Activated CD4-positive, alpha-beta memory T cell treated with anti-CD3 and anti-CD28 coated beads for 36 hours (primary cell): ENCODE data around the gene HOXC10. TPM values are rescaled to one million over a fixed set of nuclear protein-coding genes. Genes with fewer than 3 reads are reported as not detected.

Source experiments
- CTCF ChIA-PET: fragments of 350-600 bp; sonication (Branson Sonifier 250); formaldehyde crosslinking; loops from one replicate; lab custom pipeline; 2021; ENCODE audit warnings: antibody characterized with exemption, inconsistent platforms; lab: Charles Lee
- POLR2A ChIA-PET: fragments of 350-600 bp; sonication (Branson Sonifier 250); formaldehyde crosslinking; loops from one replicate; lab custom pipeline; 2021; ENCODE audit warnings: antibody characterized with exemption; lab: Charles Lee
- DNase-seq: peaks from one replicate; pipeline ENCODE4 v3.0.0-alpha.2; 2020
- H3K27ac Mint-ChIP-seq: one replicate; pipeline ENCODE4 v1.8.0; 2021; ENCODE audit warnings: mixed read lengths
- H3K27me3 Mint-ChIP-seq: one replicate; pipeline ENCODE4 v1.8.0; 2021; ENCODE audit warnings: mixed read lengths
- H3K36me3 Mint-ChIP-seq: one replicate; pipeline ENCODE4 v1.8.0; 2021; ENCODE audit warnings: mixed read lengths
- H3K4me1 Mint-ChIP-seq: one replicate; pipeline ENCODE4 v1.8.0; 2021; ENCODE audit warnings: low read depth, mixed read lengths
- H3K4me3 Mint-ChIP-seq: one replicate; pipeline ENCODE4 v1.8.0; 2021; ENCODE audit warnings: mild to moderate bottlenecking, mixed read lengths
- H3K9me3 Mint-ChIP-seq: one replicate; pipeline ENCODE4 v1.8.0; 2021; ENCODE audit warnings: mixed read lengths
- intact Hi-C: fragments of 100-400 bp; cut with micrococcal nuclease; formaldehyde crosslinking; loops from one replicate; pipeline ENCODE4 v1.15.1; 2023
- total RNA-seq, 2 experiments: library from RNA; stranded (reverse); gene quantifications; one replicate each; pipeline ENCODE4 v1.2.3, GENCODE V29; 2021

Gene HOXC10
- total RNA-seq, 2 experiments from 2014 or later = not detected

DNA sequence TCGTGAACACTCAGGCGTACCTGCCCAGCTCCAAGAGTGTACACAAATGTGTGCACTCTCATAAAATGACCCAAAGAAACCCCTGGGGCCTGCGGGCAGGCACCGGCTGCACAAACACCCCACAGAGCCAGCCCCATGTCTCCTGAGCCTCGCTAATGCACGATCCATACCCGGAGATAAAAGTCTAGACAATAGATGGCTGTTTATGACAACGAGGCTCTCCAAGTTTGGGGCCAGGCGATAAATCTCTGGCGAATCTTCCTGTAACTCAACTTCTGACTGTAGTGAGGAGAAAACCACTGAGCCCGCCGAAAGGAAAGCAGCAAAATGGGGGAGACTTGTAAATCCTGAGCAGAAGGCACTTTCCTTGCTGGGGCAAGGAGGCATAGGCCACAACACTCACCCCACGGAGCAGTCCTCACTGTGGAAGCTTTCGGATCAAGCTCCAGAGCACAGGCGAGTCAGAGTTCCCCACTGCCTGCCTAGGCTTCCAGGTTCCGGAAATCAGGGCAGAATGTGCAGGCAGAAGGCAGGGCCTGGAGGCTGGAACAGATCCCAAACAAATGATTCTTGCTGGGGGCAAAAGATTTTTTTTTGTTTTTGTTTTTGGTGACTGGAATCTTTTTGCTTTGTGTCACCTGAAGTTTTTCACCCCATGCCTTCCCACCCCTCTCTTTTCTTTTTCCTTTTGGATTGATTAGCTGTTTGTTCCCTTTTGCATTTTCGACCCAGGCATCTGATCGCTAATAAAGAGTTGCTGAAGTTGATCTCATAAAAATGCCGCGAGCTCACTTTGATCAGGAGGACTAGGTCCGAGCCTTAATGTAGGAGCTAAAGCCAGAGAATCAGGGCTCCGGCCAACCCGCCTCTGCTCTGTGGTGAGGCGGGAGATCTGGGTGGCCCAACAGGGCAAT lies 16.5 kb upstream of the HOXC10 start:
- no peak overlapping the region for H3K4me3 Mint-ChIP-seq
- no peaks in the 10 kb centered on the region for H3K36me3 Mint-ChIP-seq
- peaks cover 35% of the 10 kb centered on the region for H3K4me1 Mint-ChIP-seq
- POLR2A ChIA-PET = no interaction called here
- CTCF ChIA-PET = interaction anchor here (0.9 kb wide), 1 partner anchor 266 kb away, joined by 4 read pairs; no protein-coding TSS in a partner anchor
- intact Hi-C loops = no loop called here
- H3K27ac Mint-ChIP-seq = no peak overlapping the region
- DNase-seq = no peak
- H3K27me3 Mint-ChIP-seq = peaks cover 92% of the 10 kb centered on the region
- no peaks in the 10 kb centered on the region for H3K9me3 Mint-ChIP-seq

DNA sequence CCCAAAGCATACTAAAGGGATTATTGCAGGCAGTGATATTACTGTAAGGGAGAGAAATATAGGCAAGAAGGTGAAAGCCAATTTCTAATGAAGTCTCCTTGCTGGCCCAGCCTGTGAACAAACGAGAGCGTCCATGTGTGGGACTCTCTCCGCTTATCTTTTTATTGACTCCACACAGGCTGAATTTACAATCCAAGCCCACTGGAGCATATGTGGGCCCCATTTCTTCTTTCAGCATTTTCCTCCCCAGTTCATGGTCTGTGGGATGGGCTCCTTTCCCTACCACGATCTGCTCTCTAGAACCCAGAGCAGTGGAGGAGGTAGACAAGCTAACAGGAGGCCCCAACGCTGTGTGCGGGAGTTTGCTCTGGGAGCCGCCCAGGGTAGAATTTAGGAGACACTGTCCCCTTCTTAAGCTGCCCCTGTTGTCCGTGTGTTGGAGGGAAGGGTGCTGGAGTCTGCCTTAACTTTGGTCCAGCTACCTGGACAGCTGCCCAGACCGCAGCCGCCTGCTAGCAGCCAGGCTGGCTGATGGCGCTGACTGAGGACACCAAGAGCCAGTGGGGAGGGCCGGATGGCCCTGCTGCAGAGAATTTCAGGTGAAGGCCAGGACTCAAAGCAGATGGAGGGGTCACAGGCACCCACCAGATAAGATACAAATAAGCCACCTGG lies 15.2 kb upstream of the HOXC10 start:
- Mint-ChIP-seq H3K4me1 (peaks cover 30% of the 10 kb centered on the region), H3K27ac (no peak overlapping the region)
- POLR2A ChIA-PET = no interaction called here

DNA sequence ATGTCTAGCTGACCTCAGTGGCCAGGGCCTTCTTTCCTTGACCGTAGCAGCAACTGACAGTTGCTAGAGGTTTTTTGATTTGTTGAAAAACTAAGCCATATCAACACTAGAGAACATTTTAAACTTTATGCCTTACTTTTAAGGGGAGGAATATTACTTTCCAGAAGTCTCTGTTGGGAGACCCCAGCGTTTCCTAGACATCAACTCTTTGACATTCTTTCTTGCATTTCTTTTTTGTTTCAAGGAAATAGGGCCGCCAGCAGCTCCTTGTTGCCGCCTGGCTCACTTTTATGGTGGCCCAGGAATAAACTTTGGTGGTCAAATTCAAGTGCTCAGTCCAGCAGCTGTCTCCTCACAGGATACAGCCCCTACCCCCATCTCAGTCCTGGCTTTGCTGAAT lies 14.5 kb upstream of the HOXC10 start:
- intact Hi-C loops = loop anchor here (2.0 kb wide), 1 partner anchor 14 kb away; no protein-coding TSS in a partner anchor
- no peak overlapping the region for H3K4me3 Mint-ChIP-seq
- DNase-seq = no peak
- ChIA-PET POLR2A (no interaction called here), CTCF (no interaction called here)
- peaks cover 3% of the 10 kb centered on the region for H3K36me3 Mint-ChIP-seq
- H3K27ac Mint-ChIP-seq = no peak overlapping the region
- H3K27me3 Mint-ChIP-seq = peaks cover 84% of the 10 kb centered on the region
- H3K9me3 Mint-ChIP-seq = no peaks in the 10 kb centered on the region
- H3K4me1 Mint-ChIP-seq = peaks cover 29% of the 10 kb centered on the region

More for the DNA sequence above, 15.2 kb upstream of the HOXC10 start:
- CTCF ChIA-PET = no interaction called here
- Mint-ChIP-seq H3K36me3 (peaks cover 2% of the 10 kb centered on the region), H3K9me3 (no peaks in the 10 kb centered on the region), H3K27me3 (peaks cover 86% of the 10 kb centered on the region), H3K4me3 (no peak overlapping the region)
- DNase-seq = no peak
- intact Hi-C loops = loop anchor here (2.0 kb wide), 1 partner anchor 13 kb away; no protein-coding TSS in a partner anchor

DNA sequence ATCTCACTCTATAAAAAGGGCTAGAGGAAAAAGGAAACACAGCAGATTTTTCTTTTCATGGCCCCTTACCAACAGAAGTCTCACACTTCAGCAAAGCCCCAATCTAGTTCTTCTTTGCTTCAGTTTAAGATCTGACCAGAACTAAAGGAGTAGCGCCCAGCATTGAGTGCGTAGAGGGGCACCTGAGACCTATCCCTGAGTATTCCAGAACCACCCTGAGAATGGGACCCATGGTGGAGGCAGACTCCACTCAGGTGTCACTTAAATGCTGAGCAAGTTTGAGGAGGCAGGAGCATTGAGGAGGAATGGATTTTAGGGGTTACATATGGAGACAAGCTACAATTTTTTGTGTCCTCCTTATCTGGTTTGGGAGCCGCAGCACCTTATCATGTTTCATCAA lies 13.8 kb upstream of the HOXC10 start:
- intact Hi-C loops = loop anchor here (2.0 kb wide), 1 partner anchor 14 kb away; no protein-coding TSS in a partner anchor
- peaks cover 83% of the 10 kb centered on the region for H3K27me3 Mint-ChIP-seq
- peaks cover 8% of the 10 kb centered on the region for H3K36me3 Mint-ChIP-seq
- ChIA-PET CTCF (interaction anchor here (1.0 to 1.8 kb wide), 2 partner anchors 14 to 245 kb away, joined by 3 read pairs; partner anchors contain the start of gene HOXC10), POLR2A (no interaction called here)
- H3K27ac Mint-ChIP-seq = no peak overlapping the region
- H3K9me3 Mint-ChIP-seq = no peaks in the 10 kb centered on the region
- DNase-seq = no peak
- H3K4me3 Mint-ChIP-seq = no peak overlapping the region
- peaks cover 27% of the 10 kb centered on the region for H3K4me1 Mint-ChIP-seq

DNA sequence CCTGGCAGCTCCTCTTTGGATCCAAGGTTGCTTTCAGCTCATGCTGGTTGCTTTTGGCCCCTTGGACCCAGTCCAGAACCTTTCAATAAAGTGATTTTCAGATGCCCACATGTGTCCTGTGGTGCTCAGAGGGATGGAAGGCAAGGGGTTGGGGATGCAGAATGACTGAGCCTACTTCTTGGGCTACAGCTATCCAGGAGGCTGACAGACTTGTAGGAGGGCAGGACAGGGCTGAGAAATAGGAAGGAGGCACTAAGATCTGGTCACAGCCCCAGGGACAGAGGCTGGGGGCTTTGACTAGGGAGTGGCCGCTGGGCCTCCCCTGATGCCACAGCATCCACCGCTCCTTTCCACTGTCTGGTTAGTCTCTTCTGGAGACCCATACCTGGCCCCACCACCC lies 13.3 kb upstream of the HOXC10 start:
- POLR2A ChIA-PET = no interaction called here
- Mint-ChIP-seq H3K27ac (no peak overlapping the region), H3K9me3 (no peaks in the 10 kb centered on the region), H3K4me3 (no peak overlapping the region), H3K27me3 (peaks cover 83% of the 10 kb centered on the region), H3K36me3 (peaks cover 8% of the 10 kb centered on the region), H3K4me1 (peaks cover 22% of the 10 kb centered on the region)
- intact Hi-C loops = loop anchor here (2.0 kb wide), 1 partner anchor 15 kb away; no protein-coding TSS in a partner anchor
- DNase-seq = no peak
- CTCF ChIA-PET = interaction anchor here (1.0 to 1.8 kb wide), 3 partner anchors 13 to 244 kb away, joined by 3 read pairs; partner anchors contain the start of gene HOXC10

DNA sequence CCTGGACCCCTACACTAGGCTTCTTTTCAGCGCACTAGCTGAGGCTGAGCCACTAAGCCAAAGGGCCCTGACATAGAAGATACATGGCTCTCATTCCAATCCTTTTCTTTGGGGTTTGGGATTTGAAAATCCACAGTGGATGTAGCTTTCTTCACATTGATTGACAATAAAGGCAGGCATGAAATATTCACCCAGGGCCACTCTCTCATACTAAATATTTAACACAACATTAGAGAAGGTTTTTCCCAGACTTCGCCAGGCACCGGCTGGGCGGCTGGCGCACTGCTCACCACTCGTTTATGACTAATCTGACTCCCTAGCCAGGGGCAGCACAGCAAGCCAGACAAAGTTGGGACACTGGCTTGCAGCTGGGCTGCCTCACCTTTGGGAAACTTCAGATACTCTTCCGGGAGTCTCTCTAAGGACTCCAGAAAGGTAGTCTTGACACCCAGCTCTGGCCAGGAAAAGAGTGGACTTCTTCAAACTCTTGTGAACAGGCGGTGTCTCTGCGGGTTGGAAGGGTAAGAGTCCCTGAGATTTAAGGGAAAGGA lies 12.7 kb upstream of the HOXC10 start:
- H3K27me3 Mint-ChIP-seq = peaks cover 83% of the 10 kb centered on the region
- DNase-seq = no peak
- intact Hi-C loops = no loop called here
- POLR2A ChIA-PET = no interaction called here
- H3K9me3 Mint-ChIP-seq = no peaks in the 10 kb centered on the region
- H3K4me3 Mint-ChIP-seq = no peak overlapping the region
- peaks cover 20% of the 10 kb centered on the region for H3K4me1 Mint-ChIP-seq
- CTCF ChIA-PET = interaction anchor here (1.2 to 1.8 kb wide), 2 partner anchors 13 to 44 kb away, joined by 3 read pairs; partner anchors contain the start of gene HOXC10
- peaks cover 8% of the 10 kb centered on the region for H3K36me3 Mint-ChIP-seq
- no peak overlapping the region for H3K27ac Mint-ChIP-seq

DNA sequence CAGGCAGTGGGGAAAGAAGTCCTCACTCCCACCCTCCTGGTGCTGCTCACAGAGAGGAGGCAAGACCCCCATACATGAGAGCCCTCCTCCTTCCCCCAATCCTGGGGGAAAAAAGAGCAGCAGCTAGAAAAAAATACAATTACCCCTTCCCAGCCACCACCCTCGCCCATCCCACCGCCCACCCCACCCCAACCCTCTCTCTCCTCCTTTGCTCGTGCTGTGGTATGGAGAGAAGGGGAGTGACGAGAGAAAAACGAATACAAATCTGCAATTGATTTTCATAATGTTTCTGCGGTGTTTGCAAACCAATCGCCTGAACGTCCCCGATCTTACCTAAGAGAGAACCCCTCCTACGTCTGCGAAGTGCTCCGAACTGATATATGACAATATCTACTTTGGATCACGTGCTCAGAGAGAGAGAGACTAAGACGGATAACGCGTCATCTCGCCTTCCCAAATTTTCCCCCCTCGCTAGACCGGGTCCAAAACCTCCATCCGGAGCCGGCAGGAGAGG lies 12.2 kb upstream of the HOXC10 start, which contains the start of gene HOXC11:
TSS of gene HOXC11 (plus strand) at position 405 of the 514 bp plus-strand sequence. CDS start 116 bp downstream, outside the sequence.
- ChIA-PET POLR2A (no interaction called here), CTCF (interaction anchor here (0.6 to 1.8 kb wide), 3 partner anchors 12 to 463 kb away, joined by 3 read pairs; partner anchors contain the start of gene HOXC10)
- H3K9me3 Mint-ChIP-seq = no peaks in the 10 kb centered on the region
- H3K4me1 Mint-ChIP-seq = peaks cover 20% of the 10 kb centered on the region
- H3K27ac Mint-ChIP-seq = peak within 1 kb of the TSS; percentile 4
- peaks cover 83% of the 10 kb centered on the region for H3K27me3 Mint-ChIP-seq
- peaks cover 8% of the 10 kb centered on the region for H3K36me3 Mint-ChIP-seq
- no peak for DNase-seq
- intact Hi-C loops = no loop called here
- peak within 1 kb of the TSS; percentile 30 for H3K4me3 Mint-ChIP-seq

DNA sequence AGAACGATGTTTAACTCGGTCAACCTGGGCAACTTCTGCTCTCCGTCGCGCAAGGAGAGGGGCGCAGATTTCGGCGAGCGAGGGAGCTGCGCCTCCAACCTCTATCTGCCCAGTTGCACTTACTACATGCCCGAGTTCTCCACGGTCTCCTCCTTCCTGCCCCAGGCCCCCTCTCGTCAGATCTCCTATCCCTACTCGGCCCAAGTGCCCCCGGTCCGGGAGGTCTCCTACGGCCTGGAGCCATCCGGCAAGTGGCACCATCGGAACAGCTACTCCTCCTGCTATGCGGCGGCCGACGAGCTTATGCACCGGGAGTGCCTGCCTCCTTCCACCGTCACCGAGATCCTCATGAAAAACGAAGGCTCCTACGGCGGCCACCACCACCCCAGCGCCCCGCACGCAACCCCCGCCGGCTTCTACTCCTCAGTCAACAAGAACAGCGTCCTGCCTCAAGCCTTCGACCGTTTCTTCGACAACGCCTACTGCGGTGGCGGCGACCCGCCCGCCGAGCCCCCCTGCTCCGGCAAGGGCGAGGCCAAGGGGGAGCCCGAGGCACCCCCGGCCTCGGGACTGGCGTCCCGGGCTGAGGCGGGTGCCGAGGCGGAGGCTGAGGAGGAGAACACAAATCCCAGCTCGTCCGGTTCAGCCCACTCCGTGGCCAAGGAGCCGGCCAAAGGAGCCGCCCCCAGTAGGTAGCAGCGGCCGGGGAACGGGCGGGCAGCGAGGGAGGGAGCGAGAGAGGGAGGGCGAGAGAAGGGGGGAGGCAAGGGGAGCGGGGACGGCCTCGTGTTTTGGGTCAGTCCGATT lies 11.5 kb upstream of the HOXC10 start:
- peaks cover 8% of the 10 kb centered on the region for H3K36me3 Mint-ChIP-seq
- H3K27ac Mint-ChIP-seq = peak overlapping the region; percentile 4
- intact Hi-C loops = loop anchor here (2.0 kb wide), 1 partner anchor 15 kb away; no protein-coding TSS in a partner anchor
- peak overlapping the region; percentile 30 for H3K4me3 Mint-ChIP-seq
- H3K9me3 Mint-ChIP-seq = no peaks in the 10 kb centered on the region
- ChIA-PET CTCF (interaction anchor here (0.6 kb wide), 1 partner anchor 464 kb away, joined by 3 read pairs; no protein-coding TSS in a partner anchor), POLR2A (no interaction called here)
- peaks cover 82% of the 10 kb centered on the region for H3K27me3 Mint-ChIP-seq
- peaks cover 22% of the 10 kb centered on the region for H3K4me1 Mint-ChIP-seq
- no peak for DNase-seq

DNA sequence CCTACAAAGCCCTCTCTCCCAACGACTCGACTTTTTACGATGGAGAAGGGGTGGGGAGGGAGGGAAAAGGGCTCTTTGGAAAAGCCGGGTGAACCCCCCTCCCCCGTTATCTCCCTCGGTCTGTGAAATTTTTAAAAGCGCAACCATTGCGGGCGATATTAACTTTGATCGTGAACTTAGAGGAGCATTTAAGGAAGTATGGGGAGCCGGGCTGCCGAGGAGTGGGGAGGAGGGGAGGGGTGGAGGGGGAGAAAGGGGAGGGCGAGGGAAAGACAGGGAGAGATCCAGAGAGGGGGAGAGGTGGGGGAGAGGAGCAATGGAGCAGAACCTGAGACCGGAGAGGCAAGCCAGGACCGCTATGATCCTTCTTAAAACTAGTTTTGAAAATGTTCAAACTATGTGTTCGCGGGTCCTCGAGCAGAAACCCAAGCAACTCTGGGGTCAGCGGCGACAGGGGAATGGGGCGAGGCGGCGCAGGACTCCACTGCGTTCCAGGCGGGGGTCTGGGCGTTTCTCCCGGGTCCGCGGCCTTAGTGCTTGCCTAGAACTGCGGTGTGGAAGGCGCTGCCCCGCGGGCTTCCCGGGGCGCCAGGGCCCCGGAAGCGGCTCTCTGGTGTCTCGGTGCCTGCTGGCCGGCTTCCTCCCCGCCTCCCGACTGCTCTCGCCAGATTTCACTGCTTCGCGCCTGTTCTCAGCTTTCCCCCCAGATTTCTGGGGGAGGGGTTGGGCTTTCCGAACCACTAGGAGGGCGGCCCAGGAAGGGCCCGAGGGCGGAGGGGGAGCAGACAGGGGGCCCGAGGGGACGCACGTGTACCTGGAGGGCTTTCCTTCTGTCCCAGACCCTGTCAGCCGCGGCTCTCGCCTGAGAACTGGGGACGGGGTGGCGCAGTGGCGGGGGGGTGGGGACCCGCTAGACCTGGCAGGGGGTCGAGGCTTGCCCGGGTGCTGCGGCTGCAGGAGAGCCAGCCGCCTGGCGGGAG lies 10.6 kb upstream of the HOXC10 start, which contains the start of gene HOTAIR:
TSS of gene HOTAIR (minus strand) at position 871 of the 980 bp plus-strand sequence.
- H3K9me3 Mint-ChIP-seq = no peaks in the 10 kb centered on the region
- peak within 1 kb of the TSS; percentile 50 for H3K4me3 Mint-ChIP-seq
- peak; percentile 45 for DNase-seq
- peaks cover 84% of the 10 kb centered on the region for H3K27me3 Mint-ChIP-seq
- H3K27ac Mint-ChIP-seq = peak within 1 kb of the TSS; percentile 50
- intact Hi-C loops = loop anchor here (2.0 kb wide), 1 partner anchor 14 kb away; no protein-coding TSS in a partner anchor
- H3K36me3 Mint-ChIP-seq = peaks cover 8% of the 10 kb centered on the region
- peaks cover 22% of the 10 kb centered on the region for H3K4me1 Mint-ChIP-seq
- POLR2A ChIA-PET = no interaction called here
- CTCF ChIA-PET = no interaction called here

DNA sequence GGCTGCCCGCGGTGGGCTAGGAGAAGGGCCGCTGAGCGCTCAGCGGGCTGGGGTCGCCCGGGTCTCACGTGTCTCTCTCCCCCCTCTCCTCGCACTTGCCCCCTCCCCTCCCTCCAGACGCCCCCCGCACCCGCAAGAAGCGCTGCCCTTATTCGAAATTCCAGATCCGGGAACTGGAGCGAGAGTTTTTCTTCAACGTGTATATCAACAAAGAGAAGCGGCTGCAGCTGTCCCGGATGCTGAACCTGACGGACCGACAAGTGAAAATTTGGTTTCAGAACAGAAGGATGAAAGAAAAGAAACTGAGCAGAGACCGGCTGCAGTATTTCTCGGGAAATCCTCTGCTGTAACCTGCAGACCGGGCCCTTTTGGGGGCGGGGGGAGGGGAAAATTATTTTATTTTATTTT lies 9.9 kb upstream of the HOXC10 start:
- H3K27ac Mint-ChIP-seq = no peak overlapping the region
- no peak for DNase-seq
- H3K36me3 Mint-ChIP-seq = peaks cover 8% of the 10 kb centered on the region
- POLR2A ChIA-PET = interaction anchor here (1.2 kb wide), 1 partner anchor 209 kb away, joined by 3 read pairs; no protein-coding TSS in a partner anchor
- no peak overlapping the region for H3K4me3 Mint-ChIP-seq
- CTCF ChIA-PET = interaction anchor here (0.6 to 1.8 kb wide), 2 partner anchors 10 to 214 kb away, joined by 3 to 5 read pairs; partner anchors contain the start of genes HOXC10 and SMUG1
- intact Hi-C loops = loop anchor here (2.0 kb wide), 1 partner anchor 14 kb away; no protein-coding TSS in a partner anchor
- H3K27me3 Mint-ChIP-seq = peaks cover 85% of the 10 kb centered on the region
- H3K4me1 Mint-ChIP-seq = peaks cover 22% of the 10 kb centered on the region
- H3K9me3 Mint-ChIP-seq = no peaks in the 10 kb centered on the region
